Psoas muscle (tissue), 8 donors: ENCODE measurements around the gene VPS45. TPM values are rescaled to one million over a fixed set of nuclear protein-coding genes. Genes with fewer than 3 reads are reported as not detected.
A peak's percentile ranks its signal among the peaks of the same experiment; 100 is the strongest.

Experiments
- ATAC-seq, 4 donors: fragments of 200-7000 bp; cut with Tn5 transposase; one replicate each; pipeline ENCODE4 v1.9.1; 2020; ENCODE audit warnings: moderate library complexity in 3 of 4, mild to moderate bottlenecking in 2 of 4
- DNase-seq, 2 donors: peaks; one replicate each; pipeline ENCODE4 v3.0.0-alpha.2; 2020
- H3K27ac ChIP-seq: fragments of 200-600 bp; one replicate; pipeline ENCODE4 v1.8.0; 2022
- H3K27me3 ChIP-seq, 3 donors: fragments of 200-600 bp in 1 of 3; one replicate each; pipeline versions ENCODE4 v1.6.1 to v1.8.0; 2013 to 2022; ENCODE audit warnings: low read length in 2 of 3, mild to moderate bottlenecking in 2 of 3, moderate library complexity in 1 of 3; ENCODE audit not compliant: insufficient read depth in 3 of 3
- H3K36me3 ChIP-seq, 2 donors: fragments of 200-600 bp in 1 of 2; one replicate each; pipeline versions ENCODE4 v1.6.1 to v1.8.0; 2013 to 2022; ENCODE audit warnings: low read depth in 1 of 2, mild to moderate bottlenecking in 1 of 2, moderate library complexity in 1 of 2; ENCODE audit not compliant: insufficient read depth in 1 of 2
- H3K4me1 ChIP-seq: fragments of 200-600 bp; one replicate; pipeline ENCODE4 v1.8.0; 2022
- H3K4me3 ChIP-seq: fragments of 200-600 bp; one replicate; pipeline ENCODE4 v1.8.0; 2022; ENCODE audit warnings: mild to moderate bottlenecking
- H3K9me3 ChIP-seq: fragments of 200-600 bp; one replicate; pipeline ENCODE4 v1.8.0; 2022
- WGBS, 3 donors: extraction: QIAGEN DNeasy Blood & Tissue Kit; methylation state at CpG; one replicate each; pipeline versions ENCODE4 v1.1.6 to v1.1.7; 2013; 5-methylcytosine and 5-hydroxymethylcytosine counted together
- intact Hi-C, 2 donors: fragments of 100-400 bp; cut with DNase I; formaldehyde crosslinking; loops; one replicate each; pipeline versions ENCODE4 v1.11.0 to v1.14.2; 2022
- polyA plus RNA-seq, 3 donors: library from polyadenylated mRNA; stranded (reverse); fragments of 200-250 nt; gene quantifications; one replicate each; pipeline ENCODE4 v1.2.3, GENCODE V29; 2013
- total RNA-seq, 4 donors: library from RNA; stranded (reverse); fragmentation: NEBNext Ultra II Directional in 2 of 4; extraction: Animal tissue kit (Norgen Biotek cat#: 25700) in 2 of 4; gene quantifications; one replicate each; pipeline versions ENCODE4 v1.2.1 to v1.2.4, GENCODE V29; 2021 to 2023
- TF ChIP-seq, protein P1 (sequence below): fragments of 200-600 bp; IDR thresholded peaks from one replicate; pipeline ENCODE4 v1.8.0; 2022; ENCODE audit warnings: antibody characterized with exemption
- donor health status: healthy with polysubstance abuse.
- donor health status: DM: no; HTN: no; CAD: no; lungs with moderate emphysema.
- donor health status: Bipolar disorder and iron deficiency.
- donor health status: healthy.
- donor health status: DM: yes; HTN: yes; CAD: no.
- donor health status: DM: no; HTN: no; CAD: no.
- donor health status: DM: no; HTN: no; CAD: no.
- donor health status: DM: yes; HTN: yes; CAD: no.

Gene VPS45
- total and polyA plus RNA-seq, 7 donors: 13.0 to 36.0 (median 19.1) TPM

DNA sequence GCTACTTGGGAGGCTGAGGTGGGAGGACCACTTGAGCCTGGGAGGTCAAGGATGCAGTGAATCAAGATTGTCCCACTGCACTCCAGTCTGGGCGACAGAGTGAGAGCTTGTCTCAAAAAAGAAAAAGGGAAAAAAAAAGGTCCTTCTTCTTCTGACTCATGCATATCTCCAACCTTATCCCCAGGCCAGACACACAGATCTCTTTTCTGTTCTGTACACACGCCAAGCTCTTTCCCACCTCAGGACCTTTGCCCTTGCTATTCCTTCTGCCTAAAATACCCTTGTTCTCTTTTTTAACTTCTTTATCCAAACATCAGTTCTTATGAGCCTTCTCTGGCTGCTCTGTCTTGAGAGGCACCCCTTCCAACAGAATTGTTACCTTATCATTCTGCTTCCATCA lies 104.2 kb downstream of the VPS45 start:
- 91 to 97% (median 92%) methylated on average over 2 of the region's 2 CpGs for WGBS, 3 donors
- ATAC-seq (no peak), DNase-seq (no peak)
- Histone ChIP-seq H3K27me3 (no peaks in the 10 kb centered on the region), H3K36me3 (no peaks in the 10 kb centered on the region), H3K4me1 (no peaks in the 10 kb centered on the region), H3K4me3 (no peak overlapping the region), H3K27ac (no peak overlapping the region), H3K9me3 (no peaks in the 10 kb centered on the region)
- TF ChIP-seq, protein P1, sequence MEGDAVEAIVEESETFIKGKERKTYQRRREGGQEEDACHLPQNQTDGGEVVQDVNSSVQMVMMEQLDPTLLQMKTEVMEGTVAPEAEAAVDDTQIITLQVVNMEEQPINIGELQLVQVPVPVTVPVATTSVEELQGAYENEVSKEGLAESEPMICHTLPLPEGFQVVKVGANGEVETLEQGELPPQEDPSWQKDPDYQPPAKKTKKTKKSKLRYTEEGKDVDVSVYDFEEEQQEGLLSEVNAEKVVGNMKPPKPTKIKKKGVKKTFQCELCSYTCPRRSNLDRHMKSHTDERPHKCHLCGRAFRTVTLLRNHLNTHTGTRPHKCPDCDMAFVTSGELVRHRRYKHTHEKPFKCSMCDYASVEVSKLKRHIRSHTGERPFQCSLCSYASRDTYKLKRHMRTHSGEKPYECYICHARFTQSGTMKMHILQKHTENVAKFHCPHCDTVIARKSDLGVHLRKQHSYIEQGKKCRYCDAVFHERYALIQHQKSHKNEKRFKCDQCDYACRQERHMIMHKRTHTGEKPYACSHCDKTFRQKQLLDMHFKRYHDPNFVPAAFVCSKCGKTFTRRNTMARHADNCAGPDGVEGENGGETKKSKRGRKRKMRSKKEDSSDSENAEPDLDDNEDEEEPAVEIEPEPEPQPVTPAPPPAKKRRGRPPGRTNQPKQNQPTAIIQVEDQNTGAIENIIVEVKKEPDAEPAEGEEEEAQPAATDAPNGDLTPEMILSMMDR: no peak
- intact Hi-C loops: loop anchor here in 1 of 2 donors (5.0 kb wide), 1 partner anchor 210 kb away; no protein-coding TSS in a partner anchor

DNA sequence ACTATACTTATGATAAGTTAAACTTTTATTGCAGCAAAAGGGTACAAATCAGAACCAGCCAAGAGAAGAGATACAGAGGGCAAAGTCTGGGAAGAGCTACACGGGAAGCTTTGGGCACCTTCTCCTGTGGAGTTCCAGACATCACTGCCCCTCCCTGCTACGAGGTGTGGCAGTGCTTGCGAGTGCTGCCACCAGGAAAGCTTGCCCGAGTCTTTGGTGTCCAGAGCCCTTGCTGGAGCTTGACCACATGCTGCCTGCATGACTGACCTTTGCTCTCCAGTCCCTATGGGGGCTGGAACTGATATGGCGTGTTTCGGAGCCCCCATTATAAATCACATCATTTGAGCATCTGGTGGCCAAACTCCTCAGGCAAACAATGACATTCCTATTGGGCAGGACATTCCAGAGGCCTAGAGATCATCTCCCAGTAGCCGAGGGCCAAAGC lies 105.6 kb downstream of the VPS45 start:
- DNase-seq (no peak), ATAC-seq (no peak)
- H3K4me3 ChIP-seq: no peak overlapping the region
- no peaks in the 10 kb centered on the region for H3K36me3 ChIP-seq
- H3K27me3 ChIP-seq: no peaks in the 10 kb centered on the region
- no peak overlapping the region for H3K27ac ChIP-seq
- no peaks in the 10 kb centered on the region for H3K9me3 ChIP-seq
- intact Hi-C loops: loop anchor here in 1 of 2 donors (5.0 kb wide), 1 partner anchor 211 kb away; no protein-coding TSS in a partner anchor
- 68 to 70% (median 70%) methylated on average over 6 to 7 of the region's 7 CpGs for WGBS, 3 donors
- TF ChIP-seq, protein P1: no peak
- no peaks in the 10 kb centered on the region for H3K4me1 ChIP-seq

DNA sequence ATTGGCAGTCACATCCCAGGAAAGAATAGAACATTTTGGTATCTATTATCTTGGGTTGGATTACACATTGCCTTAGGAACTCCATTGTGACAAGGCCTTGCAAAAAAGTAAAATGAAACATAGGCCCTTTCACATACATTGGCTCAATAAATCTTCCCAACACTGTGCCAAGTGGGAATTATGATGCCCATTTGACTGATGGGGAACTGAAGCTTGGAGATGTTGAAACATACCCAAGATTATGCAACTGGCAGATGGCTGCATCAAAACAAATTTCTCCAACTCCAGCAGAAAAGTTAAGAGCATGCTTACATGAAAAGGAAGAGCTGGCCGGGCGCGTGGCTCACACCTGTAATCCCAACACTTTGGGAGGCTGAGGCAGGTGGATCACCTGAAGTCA lies 109.0 kb downstream of the VPS45 start:
- H3K27me3 ChIP-seq: no peaks in the 10 kb centered on the region
- no peak for ATAC-seq
- WGBS, 3 donors: 80 to 93% (median 87%) methylated on average over 3 of the region's 3 CpGs
- no peak overlapping the region for H3K4me3 ChIP-seq
- DNase-seq: no peak
- no peaks in the 10 kb centered on the region for H3K4me1 ChIP-seq
- TF ChIP-seq, protein P1: no peak
- intact Hi-C loops: no loop called here
- no peaks in the 10 kb centered on the region for H3K9me3 ChIP-seq
- no peaks in the 10 kb centered on the region for H3K36me3 ChIP-seq
- H3K27ac ChIP-seq: no peak overlapping the region

DNA sequence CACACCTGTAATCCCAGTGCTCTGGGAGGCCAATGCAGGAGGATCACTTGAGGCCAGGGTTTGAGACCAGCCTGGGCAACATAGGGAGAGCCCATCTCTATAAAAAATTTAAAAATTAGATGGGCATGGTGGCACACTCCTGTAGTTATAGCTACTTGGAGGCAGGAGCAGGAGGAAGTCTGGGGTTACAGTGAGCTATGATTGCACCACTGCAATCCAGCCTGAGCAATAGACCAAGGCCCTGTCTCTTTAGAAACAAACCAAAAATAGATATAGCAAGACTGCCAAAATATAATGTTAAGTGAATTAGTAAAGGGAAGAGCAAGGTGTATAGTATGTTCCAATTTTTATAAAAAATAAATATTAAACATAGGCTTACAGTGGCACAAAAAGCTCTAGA lies 111.0 kb downstream of the VPS45 start:
- Histone ChIP-seq H3K36me3 (no peaks in the 10 kb centered on the region), H3K27ac (no peak overlapping the region), H3K27me3 (no peaks in the 10 kb centered on the region), H3K4me3 (no peak overlapping the region), H3K4me1 (no peaks in the 10 kb centered on the region), H3K9me3 (no peaks in the 10 kb centered on the region)
- no peak for DNase-seq
- intact Hi-C loops: no loop called here
- TF ChIP-seq, protein P1: no peak
- ATAC-seq: peak in 2 of 4 donors; percentile 34 to 40

DNA sequence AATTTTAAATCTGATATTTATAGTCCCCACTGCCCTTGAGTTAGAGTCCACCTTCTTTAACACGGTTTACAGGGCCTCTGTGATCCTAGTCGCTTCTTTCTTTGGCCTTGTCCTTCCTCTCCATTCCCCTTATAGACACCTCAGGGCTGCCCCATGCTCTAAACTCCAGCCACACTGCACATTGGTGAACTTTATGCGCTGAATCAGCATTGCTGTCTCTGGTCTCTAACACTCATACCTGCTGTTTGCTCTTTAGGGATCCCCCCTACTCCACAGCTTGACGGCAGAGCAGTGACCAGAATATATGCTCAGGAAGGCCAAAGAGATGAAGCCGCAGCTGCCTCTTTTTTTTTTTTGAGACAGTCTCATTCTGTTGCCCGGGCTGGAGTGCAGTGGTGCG lies 112.3 kb downstream of the VPS45 start:
- WGBS, 3 donors: 84 to 89% (median 84%) methylated on average over 7 of the region's 7 CpGs
- no peaks in the 10 kb centered on the region for H3K27me3 ChIP-seq
- no peak for ATAC-seq
- TF ChIP-seq, protein P1: no peak
- no peaks in the 10 kb centered on the region for H3K4me1 ChIP-seq
- H3K9me3 ChIP-seq: no peaks in the 10 kb centered on the region
- intact Hi-C loops: no loop called here
- H3K27ac ChIP-seq: no peak overlapping the region
- H3K36me3 ChIP-seq: no peaks in the 10 kb centered on the region
- no peak for DNase-seq
- H3K4me3 ChIP-seq: no peak overlapping the region
